ENCODE measurements around the gene TMEM154.

DNA sequence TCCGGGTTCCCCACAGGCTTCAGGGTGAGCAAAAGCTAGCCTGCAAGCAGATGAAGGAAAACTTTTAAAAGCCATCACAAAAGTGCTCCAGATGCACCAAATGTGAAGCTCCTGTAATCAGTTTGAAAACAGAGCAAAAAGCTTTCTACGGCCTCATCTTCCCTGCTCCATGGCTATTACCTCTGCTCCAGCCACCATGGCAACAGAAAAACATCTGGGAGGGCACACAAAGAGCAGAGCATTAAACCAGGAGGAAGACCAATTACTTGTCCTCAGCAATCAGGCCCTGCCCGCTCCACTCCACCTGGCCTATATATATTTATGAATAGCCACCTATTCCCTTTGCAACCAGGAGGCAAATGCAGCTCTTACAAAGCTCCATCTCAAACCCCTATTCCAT lies 33.6 kb downstream of the TMEM154 start:
- TF ChIP-seq PML (IDR thresholded peaks at IDR 0.05; ENCODE audit: low read length) (no peak), TARDBP (IDR thresholded peaks at IDR 0.05; ENCODE audit: borderline replicate concordance) (no peak)
- TF ChIP-seq, protein P1, sequence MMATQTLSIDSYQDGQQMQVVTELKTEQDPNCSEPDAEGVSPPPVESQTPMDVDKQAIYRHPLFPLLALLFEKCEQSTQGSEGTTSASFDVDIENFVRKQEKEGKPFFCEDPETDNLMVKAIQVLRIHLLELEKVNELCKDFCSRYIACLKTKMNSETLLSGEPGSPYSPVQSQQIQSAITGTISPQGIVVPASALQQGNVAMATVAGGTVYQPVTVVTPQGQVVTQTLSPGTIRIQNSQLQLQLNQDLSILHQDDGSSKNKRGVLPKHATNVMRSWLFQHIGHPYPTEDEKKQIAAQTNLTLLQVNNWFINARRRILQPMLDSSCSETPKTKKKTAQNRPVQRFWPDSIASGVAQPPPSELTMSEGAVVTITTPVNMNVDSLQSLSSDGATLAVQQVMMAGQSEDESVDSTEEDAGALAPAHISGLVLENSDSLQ (IDR thresholded peaks at IDR 0.05): no peak
